Endothelial cell of umbilical vein (primary cell): ENCODE results near the gene CFAP65.

Source experiments
- CTCF ChIP-seq, 2 donors: IDR thresholded peaks; 1 replicate in 1 of 2; 2 replicates in 1 of 2; pipeline ENCODE4 v1.5.1; 2011; ENCODE audit warnings: low read length in 2 of 2, mild to moderate bottlenecking in 2 of 2, moderate library complexity in 2 of 2, control low read depth in 1 of 2, inconsistent platforms in 1 of 2, low read depth in 1 of 2; ENCODE audit not compliant: insufficient read depth in 1 of 2; ENCODE audit errors: extremely low read depth in 1 of 2
- EZH2 ChIP-seq: IDR thresholded peaks from 2 replicates; pipeline ENCODE4 v1.6.1; 2012; ENCODE audit warnings: borderline replicate concordance, low read depth, mild to moderate bottlenecking, moderate library complexity, low read length, inconsistent platforms; ENCODE audit not compliant: severe bottlenecking
- GATA2 ChIP-seq: IDR thresholded peaks from 2 replicates; pipeline ENCODE4 v1.7.0; 2011; ENCODE audit warnings: low read depth, mild to moderate bottlenecking, moderate library complexity, mixed read lengths, low read length; ENCODE audit not compliant: insufficient read length, insufficient read depth
- JUN ChIP-seq: IDR thresholded peaks from 2 replicates; pipeline ENCODE4 v1.6.1; 2011; ENCODE audit warnings: borderline replicate concordance, low read depth; ENCODE audit not compliant: insufficient read length, insufficient read depth
- MAX ChIP-seq: IDR thresholded peaks from 2 replicates; pipeline ENCODE4 v1.6.1; 2011; ENCODE audit not compliant: insufficient read depth, insufficient read length
- POLR2A ChIP-seq: IDR thresholded peaks from 2 replicates; pipeline ENCODE4 v1.6.1; 2012; ENCODE audit warnings: low read depth, mild to moderate bottlenecking, control low read depth, low read length
- POLR2AphosphoS5 ChIP-seq: IDR thresholded peaks from 2 replicates; pipeline ENCODE4 v1.6.1; 2012; ENCODE audit warnings: low read depth, mild to moderate bottlenecking, control low read depth, low read length, moderate library complexity; ENCODE audit not compliant: insufficient read depth

GRCh38 chr2:219035942-219036341, 5.4 kb downstream of the CFAP65 start:
- TF ChIP-seq POLR2AphosphoS5, result no peak
- no peak for TF ChIP-seq CTCF (IDR thresholded peaks at IDR 0.05; ENCODE audit: extremely low read depth in 1 of 2, insufficient read depth in 1 of 2, low read depth in 1 of 2, low read length in 2 of 2)
- no peak for TF ChIP-seq EZH2
- no peak for TF ChIP-seq POLR2A
- TF ChIP-seq GATA2, result no peak
- TF ChIP-seq JUN, result no peak
- no peak for TF ChIP-seq MAX
